HUDEP-2 (cell line): ENCODE results near the gene PLXNB2.

ENCODE experiments used
- DNase-seq, 76 experiments: peaks; one replicate each; lab custom pipeline; 2025; ENCODE audit not compliant: unreplicated experiment in 76 of 76; lab: John Stamatoyannopoulos, UW

PLXNB2 gene

GRCh38 chr22:50313021-50313420 is 5.6 kb upstream of the PLXNB2 start:
- no peak for DNase-seq

GRCh38 chr22:50312371-50312770 is 4.9 kb upstream of the PLXNB2 start:
- no peak for DNase-seq

- no peak for DNase-seq
Measured at GRCh38 chr22:50311606-50312351, 4.3 kb upstream of the PLXNB2 start.

- no peak for DNase-seq
Measured at GRCh38 chr22:50310949-50311444, 3.6 kb upstream of the PLXNB2 start.

DNA sequence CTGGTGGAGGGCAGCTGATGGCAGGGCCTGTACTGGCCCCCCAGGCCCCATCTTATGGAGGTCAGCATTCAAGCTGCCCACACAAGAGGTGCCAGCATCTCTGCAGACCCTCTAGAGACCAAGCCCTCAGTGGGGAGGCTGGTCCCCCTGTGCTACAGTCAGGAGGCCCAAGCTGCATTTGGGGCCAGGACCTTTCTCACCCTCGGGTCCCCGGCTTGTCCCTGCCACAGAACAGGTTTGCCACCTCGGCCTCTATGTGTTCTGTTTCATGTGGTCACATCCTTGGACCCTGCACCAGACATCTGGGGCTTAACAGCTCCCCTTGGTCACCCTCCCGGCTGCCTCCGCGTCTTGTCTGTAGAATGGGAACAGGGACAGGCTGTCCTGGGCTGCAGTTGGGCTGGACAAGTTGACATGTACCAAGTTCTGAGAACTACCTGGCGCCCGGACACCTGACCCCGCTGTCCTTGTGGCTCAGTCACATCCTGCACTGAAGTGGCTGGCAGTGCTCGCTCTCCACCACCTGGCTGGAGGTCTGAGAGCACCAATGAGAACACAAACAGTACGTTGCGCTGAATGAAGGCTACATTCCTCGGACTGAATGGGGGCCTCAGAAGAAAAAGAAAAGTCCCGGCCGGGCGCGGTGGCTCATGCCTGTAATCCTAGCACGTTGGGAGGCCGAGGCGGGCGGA is 2.7 kb upstream of the PLXNB2 start:
- no peak for DNase-seq

DNA sequence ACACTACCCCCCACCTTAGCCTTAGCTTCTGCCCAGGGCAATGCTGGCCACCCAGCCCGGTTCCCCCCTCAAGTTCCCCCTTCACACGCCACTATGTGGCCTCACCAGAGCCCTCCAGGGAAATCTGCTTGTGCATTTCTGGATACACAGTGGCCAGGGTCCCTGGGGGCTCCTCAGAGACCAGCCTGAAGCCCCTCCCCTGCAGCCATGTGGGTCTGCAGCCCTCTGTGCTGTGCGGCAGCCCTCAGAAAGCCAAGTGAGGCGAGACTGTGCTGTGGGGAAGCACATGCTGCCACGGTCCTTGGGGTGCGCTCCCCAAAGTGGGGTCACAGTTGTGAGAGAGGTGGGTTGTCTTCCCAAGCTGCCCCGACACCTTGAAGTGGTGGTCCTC is 2.1 kb upstream of the PLXNB2 start:
- DNase-seq: no peak

DNA sequence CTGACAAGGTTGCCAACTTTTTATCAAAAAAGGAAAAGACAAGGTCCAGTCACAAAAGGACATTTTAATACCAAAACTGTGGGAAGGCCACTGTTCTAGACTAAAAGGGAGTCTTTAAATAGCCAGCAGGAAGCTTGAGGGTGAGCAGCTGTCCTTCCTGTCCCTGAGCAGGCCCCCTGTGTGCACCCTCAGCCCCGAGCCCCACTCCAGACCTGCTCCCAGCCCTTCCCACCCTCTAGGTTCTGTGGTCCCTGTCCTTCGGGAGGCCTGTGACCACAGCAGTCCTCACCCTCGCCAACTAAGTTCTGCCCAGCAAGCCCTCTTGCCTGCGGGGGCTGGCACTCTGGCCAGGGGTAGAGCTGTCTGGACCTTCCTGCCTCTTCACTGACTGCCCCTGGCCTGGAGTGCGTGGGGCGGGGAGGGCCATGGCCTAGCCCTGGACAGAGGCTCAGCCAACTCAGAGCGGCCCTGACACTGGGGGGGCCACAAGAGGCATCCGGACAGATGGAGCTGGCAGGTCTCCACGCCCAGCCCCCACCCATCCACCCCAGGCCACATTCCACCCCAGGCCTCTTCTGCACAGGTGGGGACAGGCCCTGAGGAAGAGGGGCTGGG is 1.6 kb upstream of the PLXNB2 start:
- DNase-seq: no peak

DNA sequence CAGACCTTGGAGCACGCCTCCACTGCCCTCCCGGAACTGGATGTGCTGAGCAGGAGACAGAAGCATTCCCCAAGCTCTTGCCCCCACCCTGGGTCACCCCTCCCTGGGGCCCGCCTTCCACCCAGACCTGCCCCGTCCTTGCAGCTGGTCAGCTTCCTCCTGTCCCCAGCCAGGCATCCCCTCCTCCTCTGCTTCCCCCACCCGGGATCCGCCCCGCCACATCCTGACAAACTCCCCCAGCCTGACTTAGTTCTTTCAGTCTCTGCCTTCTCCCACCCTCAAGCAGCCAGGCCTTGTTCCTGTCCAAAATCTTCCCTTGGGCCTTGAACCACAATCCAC is 1.1 kb upstream of the PLXNB2 start:
- peak in 6 of 76 experiments; percentile 10 to 30 (median 16) for DNase-seq

DNA sequence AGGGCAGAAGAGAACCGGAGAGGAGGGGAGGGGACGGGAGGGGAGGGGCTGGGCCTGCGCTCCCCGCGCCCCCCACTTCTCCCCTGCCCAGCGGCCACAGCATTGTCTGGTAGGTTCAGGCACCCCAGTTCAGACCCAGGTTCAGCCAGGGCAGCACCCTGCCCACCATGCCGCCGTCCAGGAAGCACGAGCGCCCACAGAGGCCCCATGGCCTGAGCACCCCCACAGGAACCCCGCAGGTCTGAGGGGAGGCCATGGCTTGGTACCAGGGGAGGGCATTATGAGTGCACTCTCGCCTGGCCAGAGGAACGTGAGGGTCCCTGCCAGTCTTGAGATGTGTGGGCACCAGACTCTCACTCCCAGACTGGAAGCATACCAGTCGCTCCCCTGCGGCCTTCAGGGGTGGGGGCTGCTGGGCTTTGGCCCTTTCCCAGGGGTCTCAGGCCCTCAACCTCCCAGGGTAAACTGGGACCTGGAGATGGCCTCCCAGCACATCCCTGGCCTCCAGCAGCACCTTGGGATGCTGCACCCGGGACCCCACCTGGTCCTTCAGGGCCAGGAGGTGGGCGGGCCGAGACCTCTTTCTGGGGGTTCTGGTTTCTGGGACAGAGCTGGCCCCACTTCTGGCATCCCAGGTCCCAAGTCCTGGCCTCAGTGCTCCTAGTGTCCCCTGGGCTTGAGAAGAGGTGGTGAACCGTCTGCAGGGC is 597 bp upstream of the PLXNB2 start:
- no peak for DNase-seq

DNA sequence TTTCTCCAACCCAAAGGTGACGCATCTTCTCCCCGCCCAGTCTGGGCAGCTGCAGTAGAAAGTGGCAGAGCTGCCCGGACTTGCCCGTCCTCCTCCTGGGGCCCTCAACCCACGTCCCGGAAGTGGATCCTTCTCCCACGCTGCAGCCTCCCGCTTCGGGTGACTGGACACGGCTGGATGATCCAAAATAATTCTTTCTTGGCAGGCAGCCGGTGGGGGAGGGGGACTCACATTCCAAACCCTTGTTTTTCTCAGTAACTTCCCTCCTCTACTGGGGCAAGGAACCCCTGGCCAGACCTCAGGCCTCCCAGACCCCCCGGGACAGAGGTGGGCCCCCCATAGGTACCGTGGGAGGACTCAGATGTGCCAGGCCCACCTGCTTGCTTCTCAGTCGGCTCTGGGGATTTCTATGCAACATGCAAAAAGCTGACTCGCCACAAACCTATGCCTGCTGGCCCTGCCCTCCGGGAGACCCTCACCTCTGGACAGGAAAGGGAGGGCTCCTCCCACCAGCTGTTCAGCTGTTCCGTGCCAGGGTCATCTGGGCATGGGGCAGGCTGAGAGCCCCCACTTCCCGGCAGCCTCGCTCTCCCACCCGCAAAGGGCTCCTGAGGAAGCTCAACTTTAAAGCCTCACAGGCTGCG is 1.4 kb downstream of the PLXNB2 start:
- DNase-seq: peak in 64 of 76 experiments; percentile 3 to 86 (median 57)

GRCh38 chr22:50305393-50305922 is 2.0 kb downstream of the PLXNB2 start:
- DNase-seq: peak in 5 of 76 experiments; percentile 37 to 58 (median 39)

- DNase-seq: peak in 9 of 76 experiments; percentile 12 to 55 (median 27)
Measured at GRCh38 chr22:50304528-50305392, 2.7 kb downstream of the PLXNB2 start.

DNA sequence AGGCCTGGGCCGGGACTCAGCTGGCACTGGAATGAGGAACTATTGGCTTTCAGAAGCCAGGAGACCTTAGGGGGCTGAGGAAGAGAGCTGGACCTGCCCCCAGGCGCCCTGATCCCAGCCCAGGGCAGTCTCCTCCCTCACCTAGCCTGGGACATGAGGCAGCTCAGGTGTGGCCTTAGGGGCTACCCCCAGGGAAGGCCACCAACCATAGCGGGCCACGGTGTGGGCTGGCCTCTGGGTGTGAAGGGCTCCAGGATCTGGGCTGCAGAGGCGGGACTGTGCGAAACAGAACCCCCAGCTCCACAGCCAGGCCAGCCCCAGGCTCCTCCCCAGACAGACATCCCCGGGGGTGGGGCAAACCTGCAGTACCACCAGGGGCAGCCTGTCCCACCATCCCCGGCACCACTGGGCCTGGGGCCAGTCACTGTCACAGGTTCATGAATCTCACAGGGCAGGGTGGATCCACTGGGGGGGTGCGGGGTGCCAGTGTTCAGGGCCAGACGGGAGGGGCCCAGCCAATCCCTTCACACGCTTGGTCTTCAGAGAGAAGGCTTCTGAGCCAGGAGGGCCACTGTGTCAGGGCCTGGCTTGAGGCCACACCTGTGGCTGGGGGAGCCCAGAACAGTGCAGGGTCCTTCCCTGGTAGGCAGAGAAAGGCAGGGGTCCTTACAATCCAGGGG is 3.5 kb downstream of the PLXNB2 start:
- peak in 28 of 76 experiments; percentile 6 to 67 (median 27) for DNase-seq

GRCh38 chr22:50303515-50303847 is 4.0 kb downstream of the PLXNB2 start:
- peak in 2 of 76 experiments; percentile 18 to 19 for DNase-seq

DNA sequence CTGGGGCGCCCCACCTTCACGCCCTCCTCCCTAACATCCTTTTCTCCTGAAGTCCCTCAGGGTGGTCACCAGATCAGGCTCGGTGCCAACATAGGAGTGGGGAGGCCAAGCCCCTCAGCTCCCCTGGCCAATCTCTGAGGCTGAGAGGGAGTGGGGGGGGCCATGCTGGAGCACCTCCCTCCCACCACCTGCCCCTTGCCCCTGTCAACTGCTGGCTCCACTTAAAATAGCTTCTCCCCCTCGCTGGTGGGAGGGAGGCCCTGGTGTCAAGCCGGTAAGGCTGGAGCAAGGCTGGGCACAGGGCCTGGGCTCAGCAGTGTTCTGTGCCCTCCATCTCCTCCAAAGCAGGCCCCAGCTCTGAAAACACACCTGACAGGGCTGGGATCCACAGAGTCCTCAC is 4.9 kb downstream of the PLXNB2 start:
- peak in 1 of 76 experiments; percentile 10 for DNase-seq

GRCh38 chr22:50302041-50302541 is 5.4 kb downstream of the PLXNB2 start:
- peak in 29 of 76 experiments; percentile 2 to 38 (median 17) for DNase-seq

DNA sequence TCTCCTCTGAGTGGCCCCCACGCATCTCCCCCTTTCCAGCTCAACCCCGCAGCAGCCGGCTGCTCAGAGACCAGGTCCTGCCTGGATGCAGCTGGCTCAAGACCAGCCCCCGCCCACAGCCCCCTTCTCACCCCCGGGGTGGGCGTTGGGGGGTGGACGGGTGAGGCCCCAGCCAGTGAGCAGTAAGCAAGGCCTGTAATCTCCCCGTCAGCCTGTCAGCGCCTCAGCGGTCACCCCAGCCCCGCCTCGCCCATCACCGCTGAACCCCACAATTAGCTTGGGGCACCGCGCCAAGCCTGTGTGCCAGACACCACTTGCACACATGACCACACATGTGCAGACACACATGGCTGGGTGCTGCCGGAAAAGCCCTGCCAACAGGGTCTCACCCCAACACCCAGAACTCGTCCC is 5.9 kb downstream of the PLXNB2 start:
- no peak for DNase-seq

GRCh38 chr22:50300620-50301257 is 6.7 kb downstream of the PLXNB2 start:
- no peak for DNase-seq
